ENCODE measurements around the gene SESN2. TPM values are rescaled to one million over a fixed set of nuclear protein-coding genes. Genes with fewer than 3 reads are reported as not detected.
A peak's percentile ranks its signal among the peaks of the same experiment; 100 is the strongest.
"Not testable (repeated sequence)": the region's sequence is repeated elsewhere in the genome, so short reads cannot be mapped to it uniquely, and the experiment has no call there.

The SESN2 gene
- polyA plus RNA-seq, 2 of the 4 experiments (the other 2 are of a cell fraction): 5.2 to 16.6 TPM

DNA sequence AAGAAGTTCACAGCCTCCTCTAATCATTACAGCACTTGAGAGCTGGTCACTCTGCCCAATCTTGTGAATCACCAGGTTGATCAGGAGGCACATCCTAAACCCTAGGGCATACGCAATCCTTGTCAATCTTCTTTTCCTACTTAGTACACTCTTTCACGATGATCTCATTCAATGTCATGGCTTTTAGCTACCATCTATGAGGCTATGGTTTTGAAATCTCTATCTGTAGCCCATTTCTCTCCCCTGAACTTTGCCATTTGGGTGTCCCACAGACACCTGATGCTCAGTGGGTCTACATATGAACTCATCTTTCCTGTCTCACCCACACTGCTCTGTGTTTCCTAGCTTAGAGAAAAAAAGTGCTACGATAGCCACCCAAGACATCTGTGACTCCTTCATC lies 67.7 kb downstream of the SESN2 start:
- Histone ChIP-seq H3K4me1 (peaks cover 21% of the 10 kb centered on the region), H3K4me2 (no peak overlapping the region), H3K4me3 (no peak overlapping the region), H3K27ac (peak overlapping the region in 1 of 2 experiments; percentile 24; a peak in 1 of 6 replicates), H3K9me3 (no peaks in the 10 kb centered on the region)
- CTCF ChIA-PET: interaction anchor here (0.7 to 3.3 kb wide), 5 partner anchors 20 to 87 kb away, joined by 3 to 20 read pairs (median 4); no protein-coding TSS in a partner anchor
- TF ChIP-seq PHF8 (IDR thresholded peaks at IDR 0.05; ENCODE audit: borderline replicate concordance, low read depth): no peak
- TF ChIP-seq SMC3 (IDR thresholded peaks at IDR 0.05): no peak
- no peak for TF ChIP-seq HOXB5 (CRISPR knock-in tag; IDR thresholded peaks at IDR 0.05)
- no peak for TF ChIP-seq CEBPB (IDR thresholded peaks at IDR 0.05)
- TF ChIP-seq GATA3 (IDR thresholded peaks at IDR 0.05; ENCODE audit: borderline replicate concordance): no peak
- TF ChIP-seq TFCP2L1 (CRISPR knock-in tag; IDR thresholded peaks at IDR 0.05): no peak
- no peak for TF ChIP-seq HOXB13 (CRISPR knock-in tag; IDR thresholded peaks at IDR 0.05; ENCODE audit: low read depth)
- TF ChIP-seq ZSCAN20 (CRISPR knock-in tag; IDR thresholded peaks at IDR 0.05): no peak
- no peak for TF ChIP-seq JUNB (IDR thresholded peaks at IDR 0.05)
- no peak for ATAC-seq
- 61% methylated on average over 3 of the region's 3 CpGs for WGBS (ENCODE audit: missing lambda C conversion rate)
- peak in 1 of 2 experiments; percentile 14 for DNase-seq (ENCODE audit: low read depth in 1 of 2, low spot score in 1 of 2)
- POLR2A ChIA-PET: interaction anchor here (0.6 to 1.2 kb wide), 2 partner anchors 13 to 515 kb away, joined by 4 to 6 read pairs; no protein-coding TSS in a partner anchor
- no peak for FAIRE-seq

DNA sequence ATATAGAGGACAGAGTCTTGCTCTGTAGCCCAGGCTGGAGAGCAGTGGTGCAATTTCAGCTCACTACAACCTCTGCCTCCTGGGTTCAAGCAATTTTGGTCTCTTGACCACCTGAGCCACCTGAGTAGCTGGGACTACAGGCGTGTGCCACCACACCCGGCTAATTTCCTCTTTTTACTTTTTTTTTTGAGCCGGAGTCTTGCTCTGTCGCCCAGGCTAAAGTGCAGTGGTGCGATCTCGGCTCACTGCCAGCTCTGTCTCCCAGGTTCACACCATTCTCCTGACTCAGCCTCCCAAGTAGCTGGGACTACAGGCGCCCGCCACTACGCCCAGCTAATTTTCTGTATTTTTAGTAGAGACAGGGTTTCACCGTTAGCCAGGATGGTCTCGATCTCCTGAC lies 68.1 kb downstream of the SESN2 start:
- not testable (repeated sequence) for H3K27ac ChIP-seq; H3K4me2 ChIP-seq; DNase-seq (ENCODE audit: low read depth in 1 of 2, low spot score in 1 of 2); H3K9me3 ChIP-seq; ATAC-seq; H3K4me3 ChIP-seq; FAIRE-seq
- ChIA-PET POLR2A (interaction anchor here (1.2 to 1.8 kb wide), 2 partner anchors 10 to 13 kb away, joined by 4 to 5 read pairs; no protein-coding TSS in a partner anchor), CTCF (interaction anchor here (0.7 to 3.3 kb wide), 4 partner anchors 19 to 87 kb away, joined by 3 to 20 read pairs (median 4); no protein-coding TSS in a partner anchor)
- WGBS (ENCODE audit: missing lambda C conversion rate): 86% methylated on average over 11 of the region's 11 CpGs
- peaks cover 18% of the 10 kb centered on the region; the same call in 2 of the 3 replicates for H3K4me1 ChIP-seq

DNA sequence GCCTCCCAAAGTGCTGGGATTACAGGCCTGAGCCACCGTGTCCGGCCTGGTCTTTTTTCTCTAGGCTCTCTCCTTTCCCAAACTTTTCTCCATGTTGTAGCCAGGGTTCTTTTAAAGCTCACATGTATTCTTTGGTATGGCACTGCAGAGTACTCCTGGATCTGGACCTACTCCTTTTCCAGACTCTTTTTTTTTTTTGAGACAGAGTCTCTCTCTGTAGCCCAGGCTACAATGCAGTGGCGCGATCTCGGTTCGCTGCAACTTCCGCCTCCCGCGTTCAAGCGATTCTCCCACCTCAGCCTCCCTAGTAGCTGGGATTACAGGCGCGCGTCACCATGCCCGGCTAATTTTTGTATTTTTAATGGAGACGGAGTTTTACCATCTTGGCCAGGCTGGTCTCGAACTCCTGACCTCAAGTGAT lies 68.9 kb downstream of the SESN2 start:
- DNase-seq (ENCODE audit: low read depth in 1 of 2, low spot score in 1 of 2): no peak
- peaks cover 18% of the 10 kb centered on the region; the same call in 2 of the 3 replicates for H3K4me1 ChIP-seq
- CTCF ChIA-PET: interaction anchor here (2.9 to 3.3 kb wide), 2 partner anchors 32 to 79 kb away, joined by 10 to 20 read pairs; no protein-coding TSS in a partner anchor
- FAIRE-seq: no peak
- TF ChIP-seq POLR2AphosphoS2 (conservative IDR thresholded peaks at IDR 0.05; ENCODE audit: low read length): no peak
- no peak for TF ChIP-seq CBX2 (IDR thresholded peaks at IDR 0.05; ENCODE audit: borderline replicate concordance, low read depth)
- TF ChIP-seq BHLHE40 (IDR thresholded peaks at IDR 0.05; ENCODE audit: low read depth, low read length): no peak
- no peak for TF ChIP-seq RARB (CRISPR knock-in tag; IDR thresholded peaks at IDR 0.05)
- TF ChIP-seq MAFK (IDR thresholded peaks at IDR 0.05; ENCODE audit: partially characterized antibody): no peak
- TF ChIP-seq CTCF (IDR thresholded peaks at IDR 0.05): no peak
- TF ChIP-seq ZC3H11A (IDR thresholded peaks at IDR 0.05): no peak
- no peak for TF ChIP-seq HOXB5 (CRISPR knock-in tag; IDR thresholded peaks at IDR 0.05)
- no peak for TF ChIP-seq RCOR1 (IDR thresholded peaks at IDR 0.05; ENCODE audit: low read depth, low read length)
- no peak for TF ChIP-seq TFCP2L1 (CRISPR knock-in tag; IDR thresholded peaks at IDR 0.05)
- no peak for TF ChIP-seq BCL3 (IDR thresholded peaks at IDR 0.05)
- H3K9me3 ChIP-seq: no peaks in the 10 kb centered on the region
- peak overlapping the region; percentile 81 for H3K4me3 ChIP-seq
- H3K27ac ChIP-seq: peak overlapping the region; percentile 94 to 95
- WGBS (ENCODE audit: missing lambda C conversion rate): 83% methylated on average over 16 of the region's 16 CpGs
- H3K4me2 ChIP-seq: peak overlapping the region; percentile 76
- no peak for ATAC-seq
- POLR2A ChIA-PET: interaction anchor here (0.6 to 1.8 kb wide), 24 partner anchors 9 to 320 kb away, joined by 3 to 15 read pairs (median 4); partner anchors contain the start of genes ATP5IF1, EYA3, PHACTR4 and RCC1

Measured in A549 (cell line).